ENCODE results near the gene GNA12.

GRCh38 chr7:2859952-2860351 is 15.8 kb upstream of the GNA12 start:
- no peak for TF ChIP-seq POLR2AphosphoS5 (IDR thresholded peaks at IDR 0.05)
- TF ChIP-seq CTCF (IDR thresholded peaks at IDR 0.05), result no peak

Measured in gastroesophageal sphincter (tissue), 3 donors.